Loucy (cell line): ENCODE results near the gene PHKB.
A peak's percentile ranks its signal among the peaks of the same experiment; 100 is the strongest.

Experiments
- H2AFZ ChIP-seq: fragments of 200-600 bp; sonication (generic); 2 replicates; pipeline ENCODE4 v1.6.0; 2016; ENCODE audit warnings: antibody characterized with exemption, mild to moderate bottlenecking, low read length, moderate library complexity
- H3F3A ChIP-seq: fragments of 200-600 bp; 2 replicates; pipeline ENCODE4 v1.6.0; 2016; ENCODE audit warnings: antibody characterized with exemption, low read depth, mild to moderate bottlenecking
- H3K27me3 ChIP-seq: fragments of 200-600 bp; sonication (generic); 2 replicates; pipeline ENCODE4 v1.6.1; 2014; ENCODE audit warnings: low read length, mild to moderate bottlenecking; ENCODE audit not compliant: insufficient read depth, poor library complexity, severe bottlenecking
- H3K36me3 ChIP-seq: fragments of 200-600 bp; sonication (generic); 2 replicates; pipeline ENCODE4 v1.6.1; 2016; ENCODE audit warnings: low read length; ENCODE audit not compliant: insufficient read depth
- H3K4me1 ChIP-seq: fragments of 200-600 bp; sonication (generic); 2 replicates; pipeline ENCODE4 v1.5.1; 2014; ENCODE audit warnings: low read length, mild to moderate bottlenecking; ENCODE audit not compliant: insufficient read depth, poor library complexity, severe bottlenecking
- H3K4me2 ChIP-seq: fragments of 200-600 bp; sonication (generic); 2 replicates; pipeline ENCODE4 v1.6.0; 2014; ENCODE audit warnings: antibody characterized with exemption, low read length, low read depth, mild to moderate bottlenecking; ENCODE audit not compliant: poor library complexity, severe bottlenecking
- H3K4me3 ChIP-seq: fragments of 200-600 bp; sonication (generic); 2 replicates; pipeline ENCODE4 v1.5.1; 2014; ENCODE audit warnings: low read length, mild to moderate bottlenecking, mixed read lengths; ENCODE audit not compliant: poor library complexity, severe bottlenecking
- H3K79me2 ChIP-seq: fragments of 200-600 bp; sonication (generic); 2 replicates; pipeline ENCODE4 v1.6.1; 2014; ENCODE audit warnings: low read length; ENCODE audit not compliant: insufficient read depth
- H3K9ac ChIP-seq: fragments of 200-600 bp; sonication (generic); 2 replicates; pipeline ENCODE4 v1.6.0; 2014; ENCODE audit warnings: mild to moderate bottlenecking, low read depth, low read length, moderate library complexity; ENCODE audit not compliant: poor library complexity, severe bottlenecking
- H3K9me2 ChIP-seq: fragments of 200-600 bp; sonication (generic); replicated peaks from 2 replicates; pipeline ENCODE4 v1.6.1; 2016; ENCODE audit warnings: low read depth, low read length, mixed read lengths
- H3K9me3 ChIP-seq: fragments of 200-600 bp; sonication (generic); 2 replicates; pipeline ENCODE4 v1.6.1; 2014; ENCODE audit warnings: mild to moderate bottlenecking, antibody characterized with exemption, low read length, low read depth; ENCODE audit not compliant: insufficient read depth
- H4K20me1 ChIP-seq: fragments of 200-600 bp; sonication (generic); 2 replicates; pipeline ENCODE4 v1.6.0; 2014; ENCODE audit warnings: antibody characterized with exemption, low read length, mild to moderate bottlenecking; ENCODE audit not compliant: insufficient read depth, poor library complexity, severe bottlenecking
- EZH2phosphoT487 ChIP-seq: fragments of 200-600 bp; IDR thresholded peaks from 2 replicates; pipeline ENCODE4 v1.6.1; 2018; ENCODE audit warnings: antibody characterized with exemption, mild to moderate bottlenecking, moderate library complexity, borderline replicate concordance
- TF ChIP-seq, protein P1 (sequence below): fragments of 200-600 bp; sonication (generic); conservative IDR thresholded peaks from 2 replicates; pipeline ENCODE4 v1.5.1; 2014; ENCODE audit warnings: mild to moderate bottlenecking, antibody characterized with exemption, low read length

The PHKB gene

DNA sequence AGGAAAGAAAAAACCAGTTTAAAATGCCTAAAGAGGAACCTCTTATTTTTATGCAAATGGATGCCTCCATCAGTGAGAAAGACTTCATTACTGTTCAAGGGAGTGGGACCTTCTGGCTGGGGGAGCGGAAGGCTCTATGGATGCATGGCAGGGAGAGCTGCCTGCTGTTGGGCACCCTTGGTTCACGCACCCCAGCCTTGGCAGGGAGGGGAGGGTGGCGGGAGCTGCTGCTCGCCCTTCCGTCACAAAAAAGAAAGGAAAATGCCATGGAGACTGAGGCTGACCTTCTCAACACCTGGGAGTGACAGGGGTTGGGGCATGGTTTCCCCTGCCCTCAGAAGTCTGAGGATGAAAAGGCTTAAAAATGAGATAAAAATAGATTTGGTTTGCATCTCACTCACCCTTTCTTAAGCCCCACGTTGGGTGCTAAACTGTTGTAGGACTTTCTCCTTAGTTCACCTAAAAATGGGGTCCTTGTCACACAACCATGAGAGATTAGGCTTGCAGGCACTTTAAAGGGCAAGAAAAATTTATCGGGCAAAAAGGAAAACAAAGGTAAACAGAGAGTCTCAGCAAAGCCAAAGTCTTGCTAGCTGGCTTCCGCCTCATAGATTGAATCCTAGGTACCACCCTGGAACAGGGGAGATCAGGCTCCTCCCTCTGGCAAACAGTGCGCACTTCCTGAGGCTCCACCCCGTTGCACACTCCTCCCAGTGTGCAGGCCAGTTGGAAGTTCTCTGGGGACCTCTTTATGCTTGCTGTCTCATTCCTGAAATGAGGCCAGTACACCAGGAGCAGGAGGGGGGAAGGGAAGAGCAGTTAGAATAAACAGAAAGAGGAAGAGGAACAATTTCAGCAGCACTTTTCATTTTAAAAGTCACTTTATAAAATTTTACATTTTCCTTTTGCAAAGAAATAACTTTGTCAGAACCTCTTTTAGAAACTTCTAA lies 31.6 kb downstream of the PHKB start:
- TF ChIP-seq, protein P1, sequence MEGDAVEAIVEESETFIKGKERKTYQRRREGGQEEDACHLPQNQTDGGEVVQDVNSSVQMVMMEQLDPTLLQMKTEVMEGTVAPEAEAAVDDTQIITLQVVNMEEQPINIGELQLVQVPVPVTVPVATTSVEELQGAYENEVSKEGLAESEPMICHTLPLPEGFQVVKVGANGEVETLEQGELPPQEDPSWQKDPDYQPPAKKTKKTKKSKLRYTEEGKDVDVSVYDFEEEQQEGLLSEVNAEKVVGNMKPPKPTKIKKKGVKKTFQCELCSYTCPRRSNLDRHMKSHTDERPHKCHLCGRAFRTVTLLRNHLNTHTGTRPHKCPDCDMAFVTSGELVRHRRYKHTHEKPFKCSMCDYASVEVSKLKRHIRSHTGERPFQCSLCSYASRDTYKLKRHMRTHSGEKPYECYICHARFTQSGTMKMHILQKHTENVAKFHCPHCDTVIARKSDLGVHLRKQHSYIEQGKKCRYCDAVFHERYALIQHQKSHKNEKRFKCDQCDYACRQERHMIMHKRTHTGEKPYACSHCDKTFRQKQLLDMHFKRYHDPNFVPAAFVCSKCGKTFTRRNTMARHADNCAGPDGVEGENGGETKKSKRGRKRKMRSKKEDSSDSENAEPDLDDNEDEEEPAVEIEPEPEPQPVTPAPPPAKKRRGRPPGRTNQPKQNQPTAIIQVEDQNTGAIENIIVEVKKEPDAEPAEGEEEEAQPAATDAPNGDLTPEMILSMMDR: no peak
- no peak for TF ChIP-seq EZH2phosphoT487
- Histone ChIP-seq H4K20me1 (no peaks in the 10 kb centered on the region), H3K9me3 (peaks cover 7% of the 10 kb centered on the region; the same call in 1 of the 2 replicates), H2AFZ (no peak overlapping the region), H3F3A (no peaks in the 10 kb centered on the region), H3K4me3 (no peak overlapping the region), H3K9me2 (no peaks in the 10 kb centered on the region), H3K4me2 (peak overlapping the region; percentile 32), H3K79me2 (peaks cover 32% of the 10 kb centered on the region), H3K4me1 (peaks cover 25% of the 10 kb centered on the region), H3K27me3 (no peaks in the 10 kb centered on the region), H3K9ac (peak overlapping the region; percentile 11), H3K36me3 (peaks cover 5% of the 10 kb centered on the region; the same call in 1 of the 2 replicates)

DNA sequence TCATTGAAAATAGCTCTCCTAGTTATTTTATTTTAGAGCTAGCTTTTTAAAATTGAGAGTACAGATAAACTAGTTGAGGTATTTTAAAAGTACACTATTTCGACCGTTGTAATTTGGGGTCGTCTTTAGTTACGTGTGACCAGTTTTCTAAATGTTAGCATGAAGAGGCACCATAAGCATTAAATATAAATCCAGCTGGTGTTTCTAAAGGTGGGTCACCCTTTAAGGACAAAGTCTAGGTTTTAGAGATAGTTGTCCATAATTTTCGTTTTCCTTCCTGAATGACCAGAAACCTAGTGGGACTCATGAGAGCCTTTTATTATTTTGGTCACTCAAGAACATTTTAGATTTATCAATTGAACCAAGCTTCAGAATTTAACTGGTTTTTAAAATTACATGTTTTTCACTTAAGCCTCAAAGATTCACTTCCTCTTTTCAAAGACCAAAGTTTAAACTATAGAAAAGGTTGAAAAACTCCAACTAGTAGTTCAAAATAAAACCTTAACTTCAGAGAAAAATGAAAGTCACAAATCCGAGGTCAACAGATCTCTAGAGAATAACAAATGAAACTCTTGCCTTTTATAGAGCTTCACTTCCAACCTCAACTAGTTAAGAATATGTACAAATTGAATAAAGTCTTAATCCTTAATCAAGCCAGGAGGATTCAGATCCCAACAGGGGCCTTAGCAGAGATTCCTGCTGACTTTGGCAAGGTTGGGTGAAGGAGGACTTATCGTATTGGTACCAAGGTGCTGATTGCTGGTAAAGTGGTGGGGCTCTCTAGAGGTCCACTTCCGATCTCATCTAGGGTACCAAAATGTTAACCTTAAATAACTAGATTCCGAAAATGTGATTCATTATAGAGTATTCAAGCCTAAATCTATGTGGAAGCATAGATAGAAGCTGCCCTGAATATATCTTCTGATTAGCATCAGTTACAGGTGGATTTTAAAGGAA lies 32.5 kb downstream of the PHKB start:
- peak overlapping the region; percentile 11 for H3K9ac ChIP-seq
- H3K36me3 ChIP-seq: peaks cover 15% of the 10 kb centered on the region; the same call in 1 of the 2 replicates
- no peaks in the 10 kb centered on the region for H3K9me2 ChIP-seq
- H3K27me3 ChIP-seq: no peaks in the 10 kb centered on the region
- TF ChIP-seq, protein P1: no peak
- no peak for TF ChIP-seq EZH2phosphoT487
- peaks cover 28% of the 10 kb centered on the region for H3K79me2 ChIP-seq
- H3F3A ChIP-seq: no peaks in the 10 kb centered on the region
- no peaks in the 10 kb centered on the region for H3K9me3 ChIP-seq
- H4K20me1 ChIP-seq: no peaks in the 10 kb centered on the region
- H3K4me2 ChIP-seq: peak overlapping the region; percentile 32
- peaks cover 25% of the 10 kb centered on the region for H3K4me1 ChIP-seq
- H2AFZ ChIP-seq: no peak overlapping the region
- H3K4me3 ChIP-seq: no peak overlapping the region

DNA sequence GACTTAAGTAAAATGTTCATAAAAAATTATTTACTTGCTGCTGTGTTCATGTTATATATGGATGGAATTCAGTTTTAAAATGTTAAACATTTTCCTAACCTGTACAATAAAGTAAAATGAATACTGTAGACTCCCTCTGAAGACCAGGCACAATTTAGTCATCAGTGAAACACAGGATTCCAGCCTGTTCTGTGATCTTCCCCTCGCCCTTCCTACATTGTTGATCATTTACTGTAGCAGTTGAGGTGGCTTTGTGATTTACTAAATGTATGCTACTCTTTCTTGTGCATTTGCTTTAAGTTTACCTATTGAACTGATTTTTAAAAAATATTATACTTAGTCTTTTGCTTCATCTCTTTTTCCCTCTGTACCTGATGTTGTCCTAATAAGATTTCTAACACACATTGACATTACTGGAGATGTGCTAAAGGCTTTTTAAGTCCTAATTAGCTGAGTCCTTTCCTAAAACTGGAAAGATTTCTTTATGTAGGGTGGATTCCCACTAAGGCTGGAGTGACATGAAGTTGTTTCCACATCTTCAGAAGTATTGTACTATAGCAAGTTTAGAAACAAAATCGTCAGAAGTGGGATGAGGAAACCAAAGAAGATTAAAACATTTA lies 38.1 kb downstream of the PHKB start:
- Histone ChIP-seq H2AFZ (no peak overlapping the region), H3K9me2 (no peaks in the 10 kb centered on the region), H3K27me3 (no peaks in the 10 kb centered on the region), H3K79me2 (no peaks in the 10 kb centered on the region), H3K9ac (no peak overlapping the region), H3K4me2 (no peak overlapping the region), H3K36me3 (peaks cover 64% of the 10 kb centered on the region), H3K9me3 (no peaks in the 10 kb centered on the region), H3K4me1 (no peaks in the 10 kb centered on the region), H4K20me1 (no peaks in the 10 kb centered on the region), H3K4me3 (no peak overlapping the region), H3F3A (no peaks in the 10 kb centered on the region)
- TF ChIP-seq, protein P1: no peak
- TF ChIP-seq EZH2phosphoT487: no peak
